Sciatic nerve (tissue), 2 donors: Measurements from ENCODE around the gene LPCAT1. TPM values are rescaled to one million over a fixed set of nuclear protein-coding genes. Genes with fewer than 3 reads are reported as not detected.
"Not testable (repeated sequence)": the region's sequence is repeated elsewhere in the genome, so short reads cannot be mapped to it uniquely, and the experiment has no call there.

Experiments
- ATAC-seq: fragments of 200-7000 bp; cut with Tn5 transposase; one replicate; pipeline ENCODE4 v1.9.1; 2020; ENCODE audit warnings: mild to moderate bottlenecking, moderate library complexity
- DNase-seq: peaks from one replicate; pipeline ENCODE4 v3.0.0-alpha.2; 2020; ENCODE audit warnings: low spot score
- intact Hi-C: fragments of 100-400 bp; cut with DNase I; formaldehyde crosslinking; loops from one replicate; pipeline ENCODE4 v1.14.2; 2022
- total RNA-seq: library from RNA; stranded (reverse); fragmentation: NEBNext Ultra II Directional; extraction: Animal tissue kit (Norgen Biotek cat#: 25700); gene quantifications from one replicate; pipeline ENCODE4 v1.2.1, GENCODE V29; 2021
- donor health status: DM: no; HTN: no; CAD: no.
- donor health status: DM: no; HTN: no; CAD: no.

Gene LPCAT1
- total RNA-seq, 1 donor from 2014 or later: 44.4 TPM

GRCh38 chr5:1544294-1544961 lies 20.7 kb upstream of the LPCAT1 start:
- DNase-seq: peak; percentile 39
- ATAC-seq: no peak
- intact Hi-C loops: no loop called here

- ATAC-seq (no peak), DNase-seq (peak; percentile 42)
- intact Hi-C loops: no loop called here
These were observed 19.9 kb upstream of the LPCAT1 start for GRCh38 chr5:1543398-1544293.

GRCh38 chr5:1542781-1543180 lies 19.0 kb upstream of the LPCAT1 start:
- no peak for DNase-seq
- intact Hi-C loops: no loop called here

GRCh38 chr5:1541702-1542400 lies 18.1 kb upstream of the LPCAT1 start:
- intact Hi-C loops: no loop called here
- DNase-seq (no peak), ATAC-seq (peak; percentile 73)

More at GRCh38 chr5:1542781-1543180, 19.0 kb upstream of the LPCAT1 start:
- ATAC-seq: peak; percentile 44

- DNase-seq (no peak), ATAC-seq (no peak)
- intact Hi-C loops: no loop called here
These were observed 17.3 kb upstream of the LPCAT1 start for GRCh38 chr5:1540831-1541701.

DNA sequence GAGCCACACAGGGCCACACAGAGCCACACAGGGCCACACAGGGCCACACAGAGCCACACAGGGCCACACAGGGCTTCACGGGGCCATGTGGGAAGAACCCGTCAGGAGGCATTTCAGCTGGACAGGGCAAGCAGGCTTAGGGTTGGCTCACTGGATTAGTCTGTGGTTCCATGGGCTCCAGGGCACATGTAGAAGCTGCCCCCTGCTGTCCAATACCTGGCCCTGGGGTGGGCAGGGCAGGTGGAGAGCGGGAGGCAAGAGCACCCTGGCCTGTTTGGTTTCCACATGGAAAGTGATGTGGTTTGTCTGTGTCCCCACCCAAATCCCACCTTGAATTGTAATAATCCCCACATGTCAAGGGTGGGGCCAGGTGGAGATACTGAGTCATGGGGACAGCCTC lies 16.4 kb upstream of the LPCAT1 start:
- DNase-seq: no peak

DNA sequence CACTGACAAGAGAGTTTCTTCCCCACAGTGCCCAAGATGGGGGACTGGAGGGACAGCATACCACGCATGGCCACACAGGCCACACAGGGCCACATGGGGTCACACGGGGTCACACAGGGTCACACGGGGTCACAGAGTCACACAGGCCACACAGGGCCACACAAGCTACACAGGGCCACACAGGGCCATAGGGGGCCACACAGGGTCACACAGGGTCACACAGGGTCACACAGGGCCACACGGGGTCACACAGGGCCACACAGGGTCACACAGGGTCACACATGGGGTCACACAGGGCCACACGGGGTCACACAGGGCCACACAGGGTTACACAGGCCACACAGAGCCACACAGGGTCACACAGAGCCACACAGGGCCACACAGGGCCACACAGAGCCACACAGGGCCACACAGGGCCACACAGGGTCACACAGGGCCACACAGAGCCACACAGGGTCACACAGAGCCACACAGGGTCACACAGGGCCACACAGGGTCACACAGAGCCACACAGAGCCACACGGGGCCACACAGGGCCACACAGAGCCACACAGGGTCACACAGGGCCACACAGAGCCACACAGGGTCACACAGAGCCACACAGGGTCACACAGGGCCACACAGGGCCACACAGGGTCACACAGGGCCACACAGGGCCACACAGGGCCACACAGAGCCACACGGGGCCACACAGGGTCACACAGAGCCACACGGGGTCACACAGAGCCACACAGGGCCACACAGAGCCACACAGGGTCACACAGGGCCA lies 15.8 kb upstream of the LPCAT1 start:
- intact Hi-C loops, ATAC-seq, DNase-seq: not testable (repeated sequence)

More for the DNA sequence above, 16.4 kb upstream of the LPCAT1 start:
- intact Hi-C loops: no loop called here
- ATAC-seq: no peak

DNA sequence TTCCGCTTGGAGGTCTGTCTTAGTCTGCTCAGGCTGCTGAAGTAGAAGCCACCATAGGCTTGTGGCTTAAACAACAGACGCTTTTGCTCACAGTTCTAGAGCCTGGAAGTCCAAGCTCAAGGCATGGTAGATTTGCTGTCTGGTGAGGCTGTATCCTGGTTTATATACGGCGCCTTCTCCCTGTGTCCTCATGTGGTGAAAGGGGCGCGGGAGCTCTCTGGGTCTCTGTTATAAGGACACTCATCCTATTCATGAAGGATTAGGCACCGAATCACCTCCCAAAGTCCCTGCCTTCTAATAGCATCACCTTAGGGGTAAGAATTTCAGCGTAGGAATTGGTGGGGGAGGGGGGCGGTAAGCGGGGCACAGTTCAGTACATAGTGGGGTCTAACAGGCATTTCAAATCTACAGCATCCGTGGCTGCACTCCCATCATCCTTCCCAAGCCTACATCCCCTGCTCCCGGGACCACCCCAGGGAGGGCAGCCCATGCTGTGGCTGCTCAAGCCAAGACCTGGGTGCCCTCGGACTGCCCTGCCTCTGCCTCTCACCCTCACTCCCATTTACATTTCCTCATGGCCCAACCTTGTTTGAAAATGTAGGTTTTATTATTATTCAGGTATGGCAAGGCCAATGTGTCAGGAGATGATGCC lies 15.1 kb upstream of the LPCAT1 start:
- ATAC-seq: no peak
- intact Hi-C loops: no loop called here
- no peak for DNase-seq

- ATAC-seq: no peak
- DNase-seq: peak; percentile 47
- intact Hi-C loops: no loop called here
These were observed 14.5 kb upstream of the LPCAT1 start for GRCh38 chr5:1538276-1538675.

DNA sequence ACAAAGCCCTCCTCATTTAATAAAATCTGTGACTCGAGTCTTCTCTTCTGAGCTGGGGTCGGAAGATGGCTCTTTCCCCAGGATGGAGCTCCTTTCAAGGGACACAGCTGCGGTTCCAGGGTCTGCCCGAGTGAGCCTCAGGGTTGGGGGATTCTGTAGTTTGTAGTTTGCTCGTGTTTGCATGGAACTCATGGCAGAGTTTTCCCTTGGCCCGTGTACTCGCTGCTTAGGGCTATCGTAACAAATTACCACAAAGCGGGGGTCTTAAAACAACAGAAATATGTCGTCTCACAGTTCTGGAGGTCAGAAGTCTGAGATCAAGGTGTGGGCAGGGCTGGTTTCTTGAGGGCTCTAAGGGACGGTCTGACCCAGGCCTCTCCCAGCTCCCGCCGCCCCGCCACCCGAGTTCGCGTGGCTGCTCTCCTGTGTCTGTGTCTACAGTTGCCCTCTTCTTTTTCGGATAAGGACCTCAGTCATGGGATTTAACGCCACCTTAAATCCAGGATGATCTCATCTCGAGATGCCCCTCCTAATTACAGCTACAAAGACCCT lies 13.9 kb upstream of the LPCAT1 start:
- intact Hi-C loops: no loop called here
- ATAC-seq: no peak
- DNase-seq: peak; percentile 40

DNA sequence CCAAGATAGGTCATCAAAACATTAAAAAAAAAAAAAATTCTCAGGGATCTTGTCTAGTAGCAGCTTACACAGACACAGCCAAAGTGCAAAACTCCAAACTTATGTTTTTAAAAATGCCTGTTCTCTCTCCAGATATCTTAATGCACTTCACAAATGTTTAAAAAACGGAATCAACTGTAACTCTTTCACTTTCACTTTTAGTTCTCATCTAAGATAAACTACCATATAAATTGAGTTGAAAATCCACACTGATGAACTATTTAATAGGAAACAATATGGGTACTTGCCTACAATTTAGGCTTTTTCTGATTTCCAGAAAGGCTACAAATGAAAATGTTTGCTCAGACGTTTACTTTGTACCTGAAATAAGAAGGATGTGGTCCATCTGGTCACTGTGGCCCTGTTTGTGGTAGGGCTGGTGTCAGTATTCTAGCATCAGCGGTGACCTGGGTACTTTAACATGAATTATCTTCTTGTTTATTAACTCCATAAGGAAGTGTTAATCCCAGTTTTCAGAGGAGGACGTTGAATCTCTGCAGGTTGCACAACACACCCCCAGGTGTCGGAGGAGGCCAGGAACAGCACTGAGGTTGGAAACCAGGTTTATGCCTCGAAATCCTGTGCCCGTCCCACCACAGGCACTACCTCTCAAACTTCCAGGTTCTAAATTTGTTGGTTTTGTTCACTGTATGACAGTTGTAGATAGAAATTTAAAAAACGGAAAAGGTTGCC lies 13.3 kb upstream of the LPCAT1 start:
- no peak for DNase-seq

GRCh38 chr5:1536322-1536845 lies 12.6 kb upstream of the LPCAT1 start:
- DNase-seq: peak; percentile 55
- intact Hi-C loops: no loop called here

More for the DNA sequence above, 13.3 kb upstream of the LPCAT1 start:
- intact Hi-C loops: no loop called here
- ATAC-seq: no peak

DNA sequence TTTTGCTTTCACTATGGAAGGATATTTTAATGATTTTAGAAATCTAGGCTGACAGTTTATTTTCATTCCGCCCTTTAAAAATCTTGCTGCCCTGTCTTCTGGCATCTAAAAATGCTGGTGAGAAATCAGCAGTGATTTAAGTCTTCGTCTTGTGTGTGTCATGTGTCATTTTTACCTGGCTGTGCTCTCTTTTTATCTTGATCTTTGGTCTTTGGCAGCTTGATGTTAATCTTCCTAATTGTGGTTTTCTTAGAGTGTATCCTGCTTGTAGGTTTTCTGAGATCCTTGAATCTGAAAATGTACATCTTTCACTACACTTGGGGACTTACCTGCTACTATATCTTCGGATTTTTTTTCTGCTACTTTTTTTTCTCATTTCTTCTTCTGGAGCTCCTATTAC lies 11.9 kb upstream of the LPCAT1 start:
- intact Hi-C loops: no loop called here
- ATAC-seq: no peak
- no peak for DNase-seq

More at GRCh38 chr5:1536322-1536845, 12.6 kb upstream of the LPCAT1 start:
- peak; percentile 79 for ATAC-seq

DNA sequence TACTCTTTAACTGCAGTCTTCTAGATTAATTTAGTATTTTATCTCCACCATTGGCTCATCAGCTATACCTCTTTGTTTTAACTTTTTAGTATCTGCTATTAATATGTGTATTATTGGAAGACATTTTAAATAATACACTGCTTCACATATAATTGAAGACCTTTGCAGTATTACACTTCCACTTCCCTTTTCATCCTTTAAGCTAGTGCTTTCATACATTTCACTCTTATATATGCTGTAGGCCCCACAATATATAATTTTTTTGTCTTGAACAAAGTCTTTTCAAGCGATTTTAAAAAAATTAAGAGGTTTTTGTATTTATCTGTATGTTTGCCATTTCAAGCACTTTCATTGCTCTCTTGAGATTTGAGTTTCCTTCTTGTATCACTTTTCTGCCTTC lies 8.6 kb upstream of the LPCAT1 start:
- no peak for DNase-seq
- ATAC-seq: no peak
- intact Hi-C loops: no loop called here

- no peak for ATAC-seq
- intact Hi-C loops: no loop called here
- DNase-seq: no peak
These were observed 5.7 kb upstream of the LPCAT1 start for GRCh38 chr5:1529498-1529897.

DNA sequence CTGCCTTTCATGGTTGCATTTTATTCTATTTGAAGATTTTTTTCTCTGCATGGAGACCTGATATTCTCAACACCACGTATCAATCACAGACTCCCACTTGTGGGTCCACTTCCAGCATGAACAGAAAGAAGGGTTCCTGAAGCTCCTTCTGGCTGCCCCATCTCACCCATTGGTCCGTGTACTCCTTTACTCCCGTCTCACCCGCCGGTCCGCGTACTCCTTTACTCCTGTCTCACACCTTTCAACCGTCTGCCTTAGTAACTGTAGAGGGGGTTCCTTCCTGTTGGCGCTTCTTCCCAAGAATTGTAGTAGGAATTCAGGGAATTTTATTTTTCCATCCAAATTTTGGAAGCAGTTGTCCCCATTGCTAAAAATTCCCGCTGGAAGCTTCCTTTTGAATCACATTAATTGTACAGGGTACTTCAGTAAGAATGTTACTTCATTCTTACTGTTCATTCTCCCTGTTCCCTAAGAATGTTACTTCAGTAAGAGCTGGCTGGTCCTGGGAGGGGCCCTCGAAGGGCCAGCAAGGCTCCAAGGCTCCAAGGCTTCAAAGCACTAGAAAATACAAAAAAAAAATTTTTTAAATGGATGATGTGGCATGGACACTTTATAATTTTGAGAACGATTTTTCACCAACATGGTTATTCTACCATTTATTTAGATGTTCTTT lies 3.9 kb upstream of the LPCAT1 start:
- intact Hi-C loops: no loop called here

More for the DNA sequence above, 3.9 kb upstream of the LPCAT1 start:
- peak; percentile 33 for DNase-seq
- no peak for ATAC-seq
